Measurements from ENCODE around the gene KIF26A.

KIF26A gene

DNA sequence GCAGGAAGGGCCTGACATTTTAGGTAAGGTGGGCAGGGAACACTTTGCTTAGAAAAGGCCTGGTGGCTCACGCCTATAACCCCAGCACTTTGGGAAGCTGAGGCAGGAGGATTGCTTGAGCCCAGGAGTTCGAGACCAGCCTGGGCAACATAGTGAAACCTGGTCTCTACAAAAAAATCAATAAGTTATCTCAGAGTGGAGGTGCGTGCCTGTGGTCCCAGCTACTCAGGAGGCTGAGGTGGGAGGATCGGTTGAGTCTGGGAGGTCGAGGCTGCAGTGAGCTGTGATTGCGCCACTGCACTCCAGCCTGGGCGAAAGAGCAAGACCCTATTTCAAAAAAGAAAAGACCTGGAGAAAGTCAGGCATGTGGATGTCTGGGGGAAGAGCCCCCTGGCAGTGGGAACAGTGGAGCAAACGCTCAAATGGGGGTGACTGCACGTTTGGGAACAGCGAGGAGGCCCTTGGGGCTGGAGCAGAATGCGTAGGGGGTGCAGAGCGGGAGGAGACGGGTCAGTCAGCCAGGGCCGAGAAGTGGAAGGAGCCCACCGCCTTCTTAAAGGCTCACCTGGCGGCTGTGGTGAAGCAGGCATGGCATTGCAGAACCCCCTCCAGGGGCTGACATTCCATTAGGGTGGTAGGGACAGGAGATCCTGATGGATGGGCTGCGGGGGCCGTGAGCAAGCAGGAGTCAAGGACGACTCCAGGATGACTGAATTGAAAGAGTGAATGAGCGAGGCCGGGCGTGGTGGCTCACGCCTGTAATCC, 6.2 kb upstream of the KIF26A start:
- Histone ChIP-seq H3K27me3 (replicated peaks; ENCODE audit: control insufficient read depth, insufficient read depth, low read length) (peaks cover 2% of the 10 kb centered on the region; the same call in 1 of the 2 replicates), H3K36me3 (ENCODE audit: control insufficient read depth, insufficient read depth, low read length) (no peaks in the 10 kb centered on the region), H3K4me3 (replicated peaks; ENCODE audit: low read depth, low read length) (no peak overlapping the region)
- DNase-seq (ENCODE audit: extremely low read depth, insufficient read length): no peak
- TF ChIP-seq, protein P1, sequence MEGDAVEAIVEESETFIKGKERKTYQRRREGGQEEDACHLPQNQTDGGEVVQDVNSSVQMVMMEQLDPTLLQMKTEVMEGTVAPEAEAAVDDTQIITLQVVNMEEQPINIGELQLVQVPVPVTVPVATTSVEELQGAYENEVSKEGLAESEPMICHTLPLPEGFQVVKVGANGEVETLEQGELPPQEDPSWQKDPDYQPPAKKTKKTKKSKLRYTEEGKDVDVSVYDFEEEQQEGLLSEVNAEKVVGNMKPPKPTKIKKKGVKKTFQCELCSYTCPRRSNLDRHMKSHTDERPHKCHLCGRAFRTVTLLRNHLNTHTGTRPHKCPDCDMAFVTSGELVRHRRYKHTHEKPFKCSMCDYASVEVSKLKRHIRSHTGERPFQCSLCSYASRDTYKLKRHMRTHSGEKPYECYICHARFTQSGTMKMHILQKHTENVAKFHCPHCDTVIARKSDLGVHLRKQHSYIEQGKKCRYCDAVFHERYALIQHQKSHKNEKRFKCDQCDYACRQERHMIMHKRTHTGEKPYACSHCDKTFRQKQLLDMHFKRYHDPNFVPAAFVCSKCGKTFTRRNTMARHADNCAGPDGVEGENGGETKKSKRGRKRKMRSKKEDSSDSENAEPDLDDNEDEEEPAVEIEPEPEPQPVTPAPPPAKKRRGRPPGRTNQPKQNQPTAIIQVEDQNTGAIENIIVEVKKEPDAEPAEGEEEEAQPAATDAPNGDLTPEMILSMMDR (IDR thresholded peaks at IDR 0.05; ENCODE audit: insufficient read depth, low read length, poor library complexity, severe bottlenecking): no peak

- TF ChIP-seq, protein P1 (IDR thresholded peaks at IDR 0.05; ENCODE audit: insufficient read depth, low read length, poor library complexity, severe bottlenecking): no peak
- DNase-seq (ENCODE audit: extremely low read depth, insufficient read length): no peak
- H3K4me3 ChIP-seq (replicated peaks; ENCODE audit: low read depth, low read length): no peak overlapping the region
- H3K27me3 ChIP-seq (replicated peaks; ENCODE audit: control insufficient read depth, insufficient read depth, low read length): peaks cover 2% of the 10 kb centered on the region; the same call in 1 of the 2 replicates
- H3K36me3 ChIP-seq (ENCODE audit: control insufficient read depth, insufficient read depth, low read length): no peaks in the 10 kb centered on the region
These were observed 5.4 kb upstream of the KIF26A start for GRCh38 chr14:104132981-104133380.

DNA sequence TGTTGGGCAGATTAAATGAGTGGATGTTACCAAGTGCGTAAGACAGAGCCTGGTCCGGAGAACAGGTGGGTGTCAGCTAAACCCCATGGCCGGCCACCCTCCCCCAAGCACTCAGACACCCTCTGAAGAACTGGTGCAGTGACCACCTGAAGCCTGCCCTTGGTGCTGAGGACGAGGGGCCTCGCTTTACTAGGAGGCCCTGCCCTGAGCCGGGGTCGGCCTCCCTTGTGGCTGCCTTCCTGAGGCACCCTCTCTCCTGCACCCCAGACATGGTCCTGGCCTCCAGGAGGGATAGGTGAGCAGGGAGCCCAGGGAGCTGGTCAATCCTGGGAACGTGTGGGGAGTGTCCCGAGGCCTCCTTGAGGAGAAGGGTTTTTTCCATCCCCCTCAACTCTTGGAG, 4.9 kb upstream of the KIF26A start:
- Histone ChIP-seq H3K4me3 (replicated peaks; ENCODE audit: low read depth, low read length) (no peak overlapping the region), H3K36me3 (ENCODE audit: control insufficient read depth, insufficient read depth, low read length) (no peaks in the 10 kb centered on the region), H3K27me3 (replicated peaks; ENCODE audit: control insufficient read depth, insufficient read depth, low read length) (peaks cover 2% of the 10 kb centered on the region; the same call in 1 of the 2 replicates)
- no peak for DNase-seq (ENCODE audit: extremely low read depth, insufficient read length)
- TF ChIP-seq, protein P1 (IDR thresholded peaks at IDR 0.05; ENCODE audit: insufficient read depth, low read length, poor library complexity, severe bottlenecking): no peak

GRCh38 chr14:104134061-104134965, 4.1 kb upstream of the KIF26A start:
- Histone ChIP-seq H3K36me3 (ENCODE audit: control insufficient read depth, insufficient read depth, low read length) (no peaks in the 10 kb centered on the region), H3K27me3 (replicated peaks; ENCODE audit: control insufficient read depth, insufficient read depth, low read length) (peaks cover 2% of the 10 kb centered on the region; the same call in 1 of the 2 replicates), H3K4me3 (replicated peaks; ENCODE audit: low read depth, low read length) (no peak overlapping the region)
- DNase-seq (ENCODE audit: extremely low read depth, insufficient read length): no peak
- TF ChIP-seq, protein P1 (IDR thresholded peaks at IDR 0.05; ENCODE audit: insufficient read depth, low read length, poor library complexity, severe bottlenecking): no peak

GRCh38 chr14:104135121-104135903, 3.1 kb upstream of the KIF26A start:
- H3K36me3 ChIP-seq (ENCODE audit: control insufficient read depth, insufficient read depth, low read length): no peaks in the 10 kb centered on the region
- no peak overlapping the region for H3K4me3 ChIP-seq (replicated peaks; ENCODE audit: low read depth, low read length)
- TF ChIP-seq, protein P1 (IDR thresholded peaks at IDR 0.05; ENCODE audit: insufficient read depth, low read length, poor library complexity, severe bottlenecking): no peak
- peaks cover 2% of the 10 kb centered on the region; the same call in 1 of the 2 replicates for H3K27me3 ChIP-seq (replicated peaks; ENCODE audit: control insufficient read depth, insufficient read depth, low read length)
- no peak for DNase-seq (ENCODE audit: extremely low read depth, insufficient read length)
